CD4-positive, alpha-beta T cell treated with Interleukin-1 beta for 1 hour (primary cell): Measurements from ENCODE around the gene ACTR6.

Experiments used
- DNase-seq, 2 donors: peaks; one replicate each; pipeline ENCODE4 v3.0.0-alpha.2; 2020 to 2022

ACTR6 gene

GRCh38 chr12:100268835-100269564, 68.4 kb downstream of the ACTR6 start:
- no peak for DNase-seq

- no peak for DNase-seq
These were observed 73.2 kb downstream of the ACTR6 start for GRCh38 chr12:100273782-100274181.
